Cardiac muscle cell (in vitro differentiated cells and primary cell): ENCODE results near the gene DTWD2. TPM values are rescaled to one million over a fixed set of nuclear protein-coding genes. Genes with fewer than 3 reads are reported as not detected.
"Not testable (repeated sequence)": the region's sequence is repeated elsewhere in the genome, so short reads cannot be mapped to it uniquely, and the experiment has no call there.

Source experiments
- DNase-seq, 2 donors: peaks; one replicate each; pipeline versions ENCODE4 v3.0.0 to v3.0.0-alpha.2; 2010 to 2017; ENCODE audit warnings: low read depth in 1 of 2, low spot score in 1 of 2
- H3K27ac ChIP-seq: fragments of 200-600 bp; sonication (generic); 2 replicates; pipeline ENCODE4 v1.5.1; 2016
- H3K27me3 ChIP-seq: fragments of 200-600 bp; sonication (generic); 2 replicates; pipeline ENCODE4 v1.6.0; 2016; ENCODE audit warnings: control low read depth
- H3K36me3 ChIP-seq: fragments of 200-600 bp; sonication (generic); 2 replicates; pipeline ENCODE4 v1.5.1; 2016; ENCODE audit warnings: control low read depth
- H3K4me1 ChIP-seq: fragments of 200-600 bp; sonication (generic); 2 replicates; pipeline ENCODE4 v1.8.1; 2017; ENCODE audit warnings: low read depth, mild to moderate bottlenecking, mixed run types
- H3K4me3 ChIP-seq: fragments of 200-600 bp; sonication (generic); 2 replicates; pipeline ENCODE4 v1.5.1; 2016; ENCODE audit warnings: mild to moderate bottlenecking
- H3K9me3 ChIP-seq: fragments of 200-600 bp; sonication (generic); 2 replicates; pipeline ENCODE4 v1.5.1; 2017; ENCODE audit warnings: low read depth, mild to moderate bottlenecking, control low read depth
- polyA plus RNA-seq: library from polyadenylated mRNA; unstranded; fragments of >200 nt; fragmentation: Nextera tagmentation; extraction: Ambion mirVana; gene quantifications from 2 replicates; pipeline ENCODE4 v1.2.1, GENCODE V29; 2016
- total RNA-seq: library from RNA; depleted of rRNA; stranded (reverse); fragments of >200 nt; gene quantifications from 2 replicates; pipeline ENCODE4 v1.2.3, GENCODE V29; 2016
- TF ChIP-seq, protein P1 (sequence below): IDR thresholded peaks from 2 replicates; pipeline ENCODE4 v1.5.1; 2012; ENCODE audit warnings: low read depth, mild to moderate bottlenecking, low read length

Gene DTWD2
- total and polyA plus RNA-seq, 2 experiments from 2014 or later = 6.5 to 30.7 TPM

- no peaks in the 10 kb centered on the region for H3K9me3 ChIP-seq
- H3K36me3 ChIP-seq = no peaks in the 10 kb centered on the region
- H3K4me3 ChIP-seq = no peak overlapping the region
- no peaks in the 10 kb centered on the region for H3K27me3 ChIP-seq
- no peak overlapping the region for H3K27ac ChIP-seq
- H3K4me1 ChIP-seq = no peaks in the 10 kb centered on the region
- TF ChIP-seq, protein P1, sequence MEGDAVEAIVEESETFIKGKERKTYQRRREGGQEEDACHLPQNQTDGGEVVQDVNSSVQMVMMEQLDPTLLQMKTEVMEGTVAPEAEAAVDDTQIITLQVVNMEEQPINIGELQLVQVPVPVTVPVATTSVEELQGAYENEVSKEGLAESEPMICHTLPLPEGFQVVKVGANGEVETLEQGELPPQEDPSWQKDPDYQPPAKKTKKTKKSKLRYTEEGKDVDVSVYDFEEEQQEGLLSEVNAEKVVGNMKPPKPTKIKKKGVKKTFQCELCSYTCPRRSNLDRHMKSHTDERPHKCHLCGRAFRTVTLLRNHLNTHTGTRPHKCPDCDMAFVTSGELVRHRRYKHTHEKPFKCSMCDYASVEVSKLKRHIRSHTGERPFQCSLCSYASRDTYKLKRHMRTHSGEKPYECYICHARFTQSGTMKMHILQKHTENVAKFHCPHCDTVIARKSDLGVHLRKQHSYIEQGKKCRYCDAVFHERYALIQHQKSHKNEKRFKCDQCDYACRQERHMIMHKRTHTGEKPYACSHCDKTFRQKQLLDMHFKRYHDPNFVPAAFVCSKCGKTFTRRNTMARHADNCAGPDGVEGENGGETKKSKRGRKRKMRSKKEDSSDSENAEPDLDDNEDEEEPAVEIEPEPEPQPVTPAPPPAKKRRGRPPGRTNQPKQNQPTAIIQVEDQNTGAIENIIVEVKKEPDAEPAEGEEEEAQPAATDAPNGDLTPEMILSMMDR = no peak
- DNase-seq = no peak
These were observed 27.9 kb upstream of the DTWD2 start for GRCh38 chr5:119016125-119016774.

DNA sequence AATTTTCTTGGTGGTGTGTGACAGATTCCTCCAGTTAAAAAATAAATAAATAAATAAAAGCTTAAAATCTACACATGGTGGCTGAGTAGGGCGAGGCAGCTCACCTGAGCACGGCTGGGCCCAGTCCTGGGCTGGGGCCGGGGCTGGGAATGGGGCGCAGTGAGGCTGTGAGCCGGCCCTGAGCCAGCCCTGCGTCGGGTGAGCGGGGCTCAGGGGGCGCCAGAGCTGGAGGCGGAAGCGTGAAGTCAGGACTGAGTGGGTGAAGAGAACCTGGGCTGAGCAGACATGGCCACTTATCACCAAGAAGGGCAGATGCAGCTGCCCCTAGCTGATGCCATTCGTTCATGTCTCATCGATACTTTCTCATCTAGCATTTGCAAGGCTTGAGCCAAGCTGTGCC, 22.8 kb upstream of the DTWD2 start:
- Histone ChIP-seq H3K27me3 (no peaks in the 10 kb centered on the region), H3K27ac (no peak overlapping the region), H3K36me3 (no peaks in the 10 kb centered on the region), H3K4me1 (no peaks in the 10 kb centered on the region), H3K4me3 (no peak overlapping the region), H3K9me3 (no peaks in the 10 kb centered on the region)
- TF ChIP-seq, protein P1 = no peak
- DNase-seq = no peak

DNA sequence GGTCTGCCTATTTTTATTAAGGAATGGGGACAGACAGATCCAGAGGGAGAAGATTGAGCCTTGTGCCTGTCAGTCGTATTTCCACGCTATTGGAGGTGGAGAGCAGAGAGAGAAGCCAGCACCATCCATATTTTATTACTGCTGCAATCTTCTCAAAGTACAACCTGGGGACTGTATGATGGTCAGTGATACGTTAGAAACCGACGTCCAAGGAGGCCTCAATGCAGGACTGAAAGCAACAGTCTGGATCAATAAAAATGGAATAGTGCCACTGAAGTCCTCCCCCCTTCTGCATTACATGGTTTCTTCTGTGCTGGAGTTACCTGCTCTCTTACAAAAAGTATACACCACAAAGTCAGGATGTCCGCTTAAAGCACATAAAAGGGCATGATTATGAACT, 21.9 kb upstream of the DTWD2 start:
- Histone ChIP-seq H3K4me3 (no peak overlapping the region), H3K36me3 (no peaks in the 10 kb centered on the region), H3K27ac (no peak overlapping the region), H3K9me3 (no peaks in the 10 kb centered on the region), H3K27me3 (no peaks in the 10 kb centered on the region), H3K4me1 (no peaks in the 10 kb centered on the region)
- TF ChIP-seq, protein P1 = no peak
- no peak for DNase-seq

GRCh38 chr5:119009131-119009530, 20.8 kb upstream of the DTWD2 start:
- no peak overlapping the region for H3K27ac ChIP-seq
- no peaks in the 10 kb centered on the region for H3K27me3 ChIP-seq
- H3K36me3 ChIP-seq = no peaks in the 10 kb centered on the region
- no peaks in the 10 kb centered on the region for H3K9me3 ChIP-seq
- H3K4me1 ChIP-seq = no peaks in the 10 kb centered on the region
- no peak overlapping the region for H3K4me3 ChIP-seq
- no peak for DNase-seq
- TF ChIP-seq, protein P1 = no peak

DNA sequence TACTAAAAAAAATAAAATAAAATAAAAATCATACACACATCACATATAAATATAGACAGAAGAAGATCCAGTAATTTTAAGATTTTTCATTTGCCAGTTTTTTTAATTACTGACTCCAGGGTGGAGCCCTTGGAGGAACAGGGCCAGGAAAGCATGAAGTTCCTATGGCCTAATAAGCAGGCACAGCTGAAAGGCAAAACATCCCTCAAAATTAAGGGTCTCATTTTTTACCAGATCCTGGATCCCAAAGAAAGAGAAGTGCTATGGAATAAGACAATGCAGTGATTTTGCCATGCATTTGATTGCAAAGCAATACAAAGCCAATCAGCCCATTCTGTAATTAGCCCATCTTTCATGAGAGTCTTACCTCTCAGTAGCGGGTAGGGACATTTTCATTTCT, 11.3 kb upstream of the DTWD2 start:
- TF ChIP-seq, protein P1 = no peak
- H3K36me3 ChIP-seq = no peaks in the 10 kb centered on the region
- H3K4me3 ChIP-seq = no peak overlapping the region
- DNase-seq = no peak
- H3K27ac ChIP-seq = no peak overlapping the region
- no peaks in the 10 kb centered on the region for H3K27me3 ChIP-seq
- no peaks in the 10 kb centered on the region for H3K4me1 ChIP-seq
- no peaks in the 10 kb centered on the region for H3K9me3 ChIP-seq

DNA sequence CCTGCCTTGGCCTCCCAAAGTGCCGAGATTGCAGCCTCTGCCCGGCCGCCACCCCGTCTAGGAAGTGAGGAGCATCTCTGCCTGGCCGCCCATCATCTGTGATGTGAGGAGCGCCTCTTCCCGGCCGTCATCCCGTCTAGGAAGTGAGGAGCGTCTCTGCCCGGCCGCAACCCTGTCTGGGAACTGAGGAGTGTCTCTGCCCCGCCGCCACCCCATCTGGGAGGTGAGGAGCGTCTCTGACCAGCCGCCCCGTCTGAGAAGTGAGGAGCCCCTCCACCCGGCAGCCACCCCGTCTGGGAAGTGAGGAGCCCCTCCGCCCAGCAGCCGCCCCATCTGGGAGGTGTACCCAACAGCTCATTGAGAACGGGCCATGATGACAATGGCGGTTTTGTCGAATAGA, 10.5 kb upstream of the DTWD2 start:
- not testable (repeated sequence) for H3K4me3 ChIP-seq, DNase-seq, H3K4me1 ChIP-seq, H3K9me3 ChIP-seq, H3K27ac ChIP-seq, H3K27me3 ChIP-seq, H3K36me3 ChIP-seq
